PFSK-1 (cell line): ENCODE results near the gene AKAP5.

Experiments used
- FOXP2 ChIP-seq: optimal IDR thresholded peaks from 2 replicates; pipeline ENCODE3; 2011; ENCODE audit warnings: borderline replicate concordance, control low read depth, inconsistent platforms; ENCODE audit not compliant: insufficient read depth; ENCODE audit errors: extremely low read length, extremely low read depth
- POLR2AphosphoS5 ChIP-seq: IDR thresholded peaks from 2 replicates; pipeline ENCODE4 v1.6.1; 2012; ENCODE audit warnings: low read depth, mild to moderate bottlenecking, control low read depth, low read length, moderate library complexity
- REST ChIP-seq, 2 experiments: IDR thresholded peaks; 2 replicates each; pipeline versions ENCODE4 v1.6.1 to v1.8.0; 2011 to 2012; ENCODE audit warnings: low read depth in 2 of 2, low read length in 2 of 2, control low read depth in 1 of 2, inconsistent platforms in 1 of 2, mild to moderate bottlenecking in 1 of 2, moderate library complexity in 1 of 2; ENCODE audit not compliant: insufficient read depth in 1 of 2
- SIN3A ChIP-seq: IDR thresholded peaks from 2 replicates; pipeline ENCODE4 v1.6.1; 2012; ENCODE audit warnings: mild to moderate bottlenecking, low read length, moderate library complexity, borderline replicate concordance; ENCODE audit not compliant: insufficient read depth
- TAF1 ChIP-seq: IDR thresholded peaks from 2 replicates; pipeline ENCODE4 v1.6.1; 2012; ENCODE audit warnings: low read length, control low read depth, borderline replicate concordance; ENCODE audit not compliant: insufficient read depth

- TF ChIP-seq REST (IDR thresholded peaks at IDR 0.05; ENCODE audit: insufficient read depth in 1 of 2, low read depth in 2 of 2, low read length in 2 of 2) (no peak), SIN3A (no peak), TAF1 (no peak), POLR2AphosphoS5 (no peak), FOXP2 (no peak)
Measured at GRCh38 chr14:64447876-64448670, 17.2 kb upstream of the AKAP5 start.
